Measurements from ENCODE around the gene PDIA6. TPM values are rescaled to one million over a fixed set of nuclear protein-coding genes. Genes with fewer than 3 reads are reported as not detected.

The PDIA6 gene
- total and polyA plus RNA-seq, 2 of the 4 experiments (the other 2 are of a cell fraction): 204 to 349 TPM

DNA sequence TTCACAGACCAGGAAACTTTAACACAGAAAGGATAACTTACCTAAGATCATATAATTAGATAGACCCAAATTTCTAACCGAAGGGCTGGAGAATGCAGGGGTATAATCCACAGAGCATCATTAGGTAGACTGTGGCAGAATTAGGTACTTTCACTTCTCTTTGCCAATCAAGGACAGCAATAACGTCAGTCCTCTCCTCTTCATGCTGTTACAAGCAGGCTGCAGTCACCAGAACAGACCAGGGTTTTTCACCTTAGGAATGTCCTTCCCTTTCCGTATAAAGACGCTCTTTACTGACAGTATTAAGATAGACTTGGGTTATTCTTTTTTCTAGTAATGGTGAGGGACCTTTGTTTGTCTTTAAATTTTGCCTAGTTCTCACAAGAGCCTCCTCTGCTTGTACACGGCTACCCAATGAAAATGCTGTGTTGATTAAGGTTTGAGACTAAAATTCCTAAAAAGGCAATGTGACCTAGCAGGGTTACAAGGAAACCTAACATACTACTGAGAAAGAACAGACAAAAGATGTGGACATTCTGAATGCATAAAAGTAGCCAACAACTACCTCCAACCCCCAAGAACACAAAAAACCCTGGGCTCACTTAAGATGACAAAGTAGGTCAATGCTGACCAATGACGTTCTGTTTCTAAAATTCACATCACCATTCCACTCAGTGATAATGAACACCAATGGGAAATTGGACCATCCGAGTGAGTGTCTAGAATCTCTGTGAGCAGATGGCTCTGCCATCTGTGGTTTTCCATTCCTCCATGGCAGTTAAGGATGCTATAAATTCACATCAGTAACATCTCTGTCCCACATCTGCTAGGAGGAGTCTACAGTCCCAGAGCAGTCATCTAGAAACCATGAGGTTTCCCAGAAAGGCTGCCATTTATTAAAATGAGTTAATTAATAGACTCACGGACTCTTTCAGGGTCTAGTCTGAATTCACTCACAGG, 2.1 kb downstream of the PDIA6 start:
- Histone ChIP-seq H3K9me3 (ENCODE audit: control insufficient read depth, insufficient read depth, low read length) (no peaks in the 10 kb centered on the region), H3K4me2 (ENCODE audit: low read depth, low read length) (peak overlapping the region; percentile 98), H3K23ac (ENCODE audit: low read depth, low read length) (peak overlapping the region; percentile 64), H3K79me1 (ENCODE audit: low read depth in 1 of 2, low read length in 2 of 2) (peaks cover 0 to 35% of the 10 kb centered on the region in 2 experiments; a peak in 2 of 4 replicates), H4K91ac (ENCODE audit: insufficient read depth, low read depth, low read length) (no peak overlapping the region), H4K20me1 (ENCODE audit: insufficient read depth, low read length) (peaks cover 56% of the 10 kb centered on the region), H4K5ac (ENCODE audit: low read depth, low read length) (peak overlapping the region; percentile 30), H3K4me1 (ENCODE audit: control insufficient read depth, insufficient read depth, low read length) (peaks cover 10% of the 10 kb centered on the region), H2BK120ac (ENCODE audit: low read depth, low read length) (no peak overlapping the region), H2AFZ (replicated peaks; ENCODE audit: low read length, poor library complexity) (no peak overlapping the region), H3K18ac (ENCODE audit: low read depth, low read length) (0 out of 2 replicates have a peak overlapping the region, but pooled peaks have one; percentile 4), H3K36me3 (ENCODE audit: control insufficient read depth, insufficient read depth, low read length) (peaks cover 3% of the 10 kb centered on the region), H3K4me3 (ENCODE audit: insufficient read depth, low read depth, low read length) (peak overlapping the region; percentile 15; the same call in 1 of the 2 replicates), H2BK20ac (ENCODE audit: low read depth, low read length) (no peak overlapping the region), H3K27ac (ENCODE audit: insufficient read depth, low read length) (peak overlapping the region; percentile 71; the same call in 1 of the 2 replicates), H3K56ac (ENCODE audit: extremely low read depth, insufficient read depth, low read length) (no peak overlapping the region), H3K14ac (replicated peaks; ENCODE audit: low read depth, low read length) (peak overlapping the region; percentile 75), H3K9ac (ENCODE audit: low read depth, low read length) (peak overlapping the region; percentile 97), H2AK9ac (replicated peaks; ENCODE audit: low read depth, low read length, poor library complexity) (no peak overlapping the region), H3K9me1 (ENCODE audit: insufficient read depth, low read length) (peaks cover 3% of the 10 kb centered on the region), H4K8ac (ENCODE audit: low read depth in 2 of 2, low read length in 2 of 2) (no peak overlapping the region; a peak in 1 of 4 replicates), H3K27me3 (ENCODE audit: control insufficient read depth, insufficient read depth, low read length) (no peaks in the 10 kb centered on the region), H2BK15ac (ENCODE audit: low read depth, low read length) (no peak overlapping the region), H3K4ac (ENCODE audit: low read depth, low read length) (peak overlapping the region; percentile 28; the same call in 1 of the 2 replicates), H2BK5ac (ENCODE audit: low read depth, low read length, poor library complexity, severe bottlenecking) (peak overlapping the region; percentile 21), H2AK5ac (ENCODE audit: low read depth, low read length) (peak overlapping the region; percentile 10; the same call in 1 of the 2 replicates)
- intact Hi-C loops (cut with micrococcal nuclease): no loop called here
- DNase-seq: peak; percentile 45
- ChIA-PET CTCF (no interaction called here), POLR2A (ENCODE audit: unreplicated experiment) (no interaction called here)
- ATAC-seq (ENCODE audit: low read depth): no peak
- no CpG with 5 or more reads among the region's 8 CpGs for WGBS, 2 experiments (ENCODE audit: extremely low coverage in 2 of 2, insufficient read length in 1 of 2)
- no peak for TF ChIP-seq MAZ (IDR thresholded peaks at IDR 0.05; ENCODE audit: borderline replicate concordance, low read depth, low read length)
- no peak for TF ChIP-seq NFE2L2 (IDR thresholded peaks at IDR 0.05; ENCODE audit: low read depth, low read length)
- TF ChIP-seq, protein P1, sequence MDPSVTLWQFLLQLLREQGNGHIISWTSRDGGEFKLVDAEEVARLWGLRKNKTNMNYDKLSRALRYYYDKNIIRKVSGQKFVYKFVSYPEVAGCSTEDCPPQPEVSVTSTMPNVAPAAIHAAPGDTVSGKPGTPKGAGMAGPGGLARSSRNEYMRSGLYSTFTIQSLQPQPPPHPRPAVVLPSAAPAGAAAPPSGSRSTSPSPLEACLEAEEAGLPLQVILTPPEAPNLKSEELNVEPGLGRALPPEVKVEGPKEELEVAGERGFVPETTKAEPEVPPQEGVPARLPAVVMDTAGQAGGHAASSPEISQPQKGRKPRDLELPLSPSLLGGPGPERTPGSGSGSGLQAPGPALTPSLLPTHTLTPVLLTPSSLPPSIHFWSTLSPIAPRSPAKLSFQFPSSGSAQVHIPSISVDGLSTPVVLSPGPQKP (IDR thresholded peaks at IDR 0.05; ENCODE audit: borderline replicate concordance, low read depth, low read length): no peak
- TF ChIP-seq CHD1 (IDR thresholded peaks at IDR 0.05; ENCODE audit: low read depth, low read length): no peak
- TF ChIP-seq CEBPB (IDR thresholded peaks at IDR 0.05; ENCODE audit: low read depth, low read length): no peak
- no peak for TF ChIP-seq BHLHE40 (IDR thresholded peaks at IDR 0.05; ENCODE audit: low read depth, low read length)
- TF ChIP-seq RCOR1 (IDR thresholded peaks at IDR 0.05; ENCODE audit: insufficient replicate concordance, low read length): no peak
- no peak for TF ChIP-seq MXI1 (IDR thresholded peaks at IDR 0.05; ENCODE audit: borderline replicate concordance, low read depth, low read length)
- TF ChIP-seq, protein P2, sequence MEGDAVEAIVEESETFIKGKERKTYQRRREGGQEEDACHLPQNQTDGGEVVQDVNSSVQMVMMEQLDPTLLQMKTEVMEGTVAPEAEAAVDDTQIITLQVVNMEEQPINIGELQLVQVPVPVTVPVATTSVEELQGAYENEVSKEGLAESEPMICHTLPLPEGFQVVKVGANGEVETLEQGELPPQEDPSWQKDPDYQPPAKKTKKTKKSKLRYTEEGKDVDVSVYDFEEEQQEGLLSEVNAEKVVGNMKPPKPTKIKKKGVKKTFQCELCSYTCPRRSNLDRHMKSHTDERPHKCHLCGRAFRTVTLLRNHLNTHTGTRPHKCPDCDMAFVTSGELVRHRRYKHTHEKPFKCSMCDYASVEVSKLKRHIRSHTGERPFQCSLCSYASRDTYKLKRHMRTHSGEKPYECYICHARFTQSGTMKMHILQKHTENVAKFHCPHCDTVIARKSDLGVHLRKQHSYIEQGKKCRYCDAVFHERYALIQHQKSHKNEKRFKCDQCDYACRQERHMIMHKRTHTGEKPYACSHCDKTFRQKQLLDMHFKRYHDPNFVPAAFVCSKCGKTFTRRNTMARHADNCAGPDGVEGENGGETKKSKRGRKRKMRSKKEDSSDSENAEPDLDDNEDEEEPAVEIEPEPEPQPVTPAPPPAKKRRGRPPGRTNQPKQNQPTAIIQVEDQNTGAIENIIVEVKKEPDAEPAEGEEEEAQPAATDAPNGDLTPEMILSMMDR (conservative IDR thresholded peaks at IDR 0.05; ENCODE audit: low read depth, low read length): no peak
- dilution Hi-C loops (cut with HindIII; ENCODE audit: low sequenced_read_pairs, unreplicated experiment): no loop called here
- in situ Hi-C loops (cut with MboI; ENCODE audit: low sequenced_read_pairs): no loop called here
- BruUV-seq (replicated peaks): TSS peak; percentile 24
